Endothelial cell of umbilical vein (primary cell): ENCODE measurements around the gene P2RX2. TPM values are rescaled to one million over a fixed set of nuclear protein-coding genes. Genes with fewer than 3 reads are reported as not detected.

Experiments
- BruUV-seq: library from RNA; stranded (reverse); fragments of 400-500 nt; replicated peaks from 2 replicates; lab custom pipeline; 2021; lab: Mats Ljungman, UMichigan
- CTCF ChIA-PET: fragments of 300-600, 350-600 bp; sonication (Branson Sonifier 250); formaldehyde crosslinking; loops from one replicate; lab custom pipeline; 2021; ENCODE audit warnings: antibody characterized with exemption, inconsistent platforms; lab: Charles Lee
- POLR2A ChIA-PET: fragments of 300-600, 350-600 bp; sonication (Branson Sonifier 250); formaldehyde crosslinking; loops from one replicate; lab custom pipeline; 2021; ENCODE audit warnings: antibody characterized with exemption, inconsistent platforms; lab: Charles Lee
- DNase-seq: peaks from one replicate; pipeline ENCODE4 v3.0.0-alpha.2; 2011; ENCODE audit warnings: low read depth, low spot score
- FAIRE-seq: peaks from 2 replicates; lab custom pipeline; 2011; peaks lifted over from hg19 to GRCh38; lab: Jason Lieb, UNC
- H2AFZ ChIP-seq: 2 replicates; pipeline ENCODE4 v1.6.0; 2012; ENCODE audit warnings: low read depth, low read length, control low read depth, inconsistent platforms
- H3K27ac ChIP-seq: 2 replicates; pipeline ENCODE4 v1.5.1; 2011; ENCODE audit warnings: low read depth, mild to moderate bottlenecking, control low read depth, low read length, moderate library complexity; ENCODE audit not compliant: insufficient read depth
- H3K27me3 ChIP-seq, 2 experiments: 2 replicates each; pipeline versions ENCODE4 v1.6.0 to v1.6.1; 2011; ENCODE audit warnings: low read length in 2 of 2, mixed read lengths in 1 of 2; ENCODE audit not compliant: control insufficient read depth in 2 of 2, insufficient read depth in 2 of 2
- H3K36me3 ChIP-seq, 2 experiments: 2 replicates in 1 of 2; 3 replicates in 1 of 2; pipeline ENCODE4 v1.5.1; 2011; ENCODE audit warnings: low read length in 2 of 2, mild to moderate bottlenecking in 1 of 2, moderate library complexity in 1 of 2; ENCODE audit not compliant: control insufficient read depth in 2 of 2, insufficient read depth in 2 of 2; ENCODE audit errors: extremely low read depth in 1 of 2
- H3K4me1 ChIP-seq: 3 replicates; pipeline ENCODE4 v1.5.1; 2011; ENCODE audit warnings: mild to moderate bottlenecking, low read length; ENCODE audit not compliant: control insufficient read depth, insufficient read depth; ENCODE audit errors: extremely low read depth
- H3K4me2 ChIP-seq: 2 replicates; pipeline ENCODE4 v1.6.1; 2011; ENCODE audit warnings: low read length, control low read depth, mixed read lengths; ENCODE audit not compliant: insufficient read depth
- H3K4me3 ChIP-seq, 3 experiments: fragments of 200-600 bp in 1 of 3; sonication (generic), shearing (Covaris generic) in 1 of 3; replicated peaks in 1 of 3; 2 replicates each; pipeline ENCODE4 v1.5.1; 2011 to 2016; ENCODE audit warnings: control low read depth in 3 of 3, low read length in 3 of 3, mild to moderate bottlenecking in 2 of 3, inconsistent platforms in 1 of 3, low read depth in 1 of 3, moderate library complexity in 1 of 3; ENCODE audit not compliant: insufficient read depth in 1 of 3
- H3K79me2 ChIP-seq: 2 replicates; pipeline ENCODE4 v1.6.0; 2012; ENCODE audit warnings: low read length, inconsistent platforms; ENCODE audit not compliant: control insufficient read depth, insufficient read depth
- H3K9ac ChIP-seq: replicated peaks from 2 replicates; pipeline ENCODE3; 2011; ENCODE audit warnings: low read length, control low read depth; ENCODE audit not compliant: insufficient read depth; ENCODE audit errors: extremely low read depth
- H3K9me1 ChIP-seq: replicated peaks from 3 replicates; pipeline ENCODE4 v1.6.0; 2011; ENCODE audit warnings: mild to moderate bottlenecking, low read length; ENCODE audit not compliant: control insufficient read depth, insufficient read depth; ENCODE audit errors: extremely low read depth
- H3K9me3 ChIP-seq: replicated peaks from 2 replicates; pipeline ENCODE4 v1.5.1; 2012; ENCODE audit warnings: low read length, inconsistent platforms; ENCODE audit not compliant: control insufficient read depth, insufficient read depth
- H4K20me1 ChIP-seq: replicated peaks from 2 replicates; pipeline ENCODE3; 2011; ENCODE audit warnings: mild to moderate bottlenecking, low read length; ENCODE audit not compliant: control insufficient read depth, insufficient read depth; ENCODE audit errors: extremely low read depth
- CTCF ChIP-seq, 2 donors: IDR thresholded peaks; 1 replicate in 1 of 2; 2 replicates in 1 of 2; pipeline ENCODE4 v1.5.1; 2011; ENCODE audit warnings: low read length in 2 of 2, mild to moderate bottlenecking in 2 of 2, moderate library complexity in 2 of 2, control low read depth in 1 of 2, inconsistent platforms in 1 of 2, low read depth in 1 of 2; ENCODE audit not compliant: insufficient read depth in 1 of 2; ENCODE audit errors: extremely low read depth in 1 of 2
- EZH2 ChIP-seq: IDR thresholded peaks from 2 replicates; pipeline ENCODE4 v1.6.1; 2012; ENCODE audit warnings: borderline replicate concordance, low read depth, mild to moderate bottlenecking, moderate library complexity, low read length, inconsistent platforms; ENCODE audit not compliant: severe bottlenecking
- FOS ChIP-seq: IDR thresholded peaks from 2 replicates; pipeline ENCODE4 v1.6.1; 2011; ENCODE audit warnings: mild to moderate bottlenecking, low read length, moderate library complexity, borderline replicate concordance; ENCODE audit not compliant: insufficient read depth
- GATA2 ChIP-seq: IDR thresholded peaks from 2 replicates; pipeline ENCODE4 v1.7.0; 2011; ENCODE audit warnings: low read depth, mild to moderate bottlenecking, moderate library complexity, mixed read lengths, low read length; ENCODE audit not compliant: insufficient read length, insufficient read depth
- JUN ChIP-seq: IDR thresholded peaks from 2 replicates; pipeline ENCODE4 v1.6.1; 2011; ENCODE audit warnings: borderline replicate concordance, low read depth; ENCODE audit not compliant: insufficient read length, insufficient read depth
- MAX ChIP-seq: IDR thresholded peaks from 2 replicates; pipeline ENCODE4 v1.6.1; 2011; ENCODE audit not compliant: insufficient read depth, insufficient read length
- POLR2A ChIP-seq: IDR thresholded peaks from 2 replicates; pipeline ENCODE4 v1.6.1; 2012; ENCODE audit warnings: low read depth, mild to moderate bottlenecking, control low read depth, low read length
- POLR2AphosphoS5 ChIP-seq: IDR thresholded peaks from 2 replicates; pipeline ENCODE4 v1.6.1; 2012; ENCODE audit warnings: low read depth, mild to moderate bottlenecking, control low read depth, low read length, moderate library complexity; ENCODE audit not compliant: insufficient read depth
- dilution Hi-C: fragments of 300-500 bp; cut with MboI; formaldehyde crosslinking; loops from one replicate; pipeline ENCODE4 v1.15.0; 2019; ENCODE audit warnings: low sequenced_read_pairs; ENCODE audit not compliant: extremely low pct_ligation_motif_present
- intact Hi-C: fragments of 100-400 bp; cut with micrococcal nuclease; formaldehyde crosslinking; loops from one replicate; pipeline ENCODE4 v1.10.0; 2022
- polyA plus RNA-seq, 4 experiments: library from polyadenylated mRNA; depleted of rRNA in 3 of 4; stranded (reverse) in 3 of 4; unstranded in 1 of 4; fragments of >200 nt; gene quantifications; 2 replicates each; pipeline versions ENCODE4 v1.2.1 to v1.2.3, GENCODE V29; 2011 to 2012; ENCODE audit warnings: missing spikeins in 1 of 4
- total RNA-seq: library from RNA; stranded (reverse); gene quantifications from 2 replicates; pipeline ENCODE4 v1.2.3, GENCODE V29; 2021

P2RX2 gene
- total and polyA plus RNA-seq, 2 donors (not counting 3 experiments of a cell fraction or from before 2014, with no cell fraction given): not detected

- dilution Hi-C loops: no loop called here
- Histone ChIP-seq H2AFZ (no peak overlapping the region), H3K79me2 (no peaks in the 10 kb centered on the region), H3K4me3 (no peak overlapping the region), H3K4me1 (no peaks in the 10 kb centered on the region), H3K9me3 (peaks cover 3% of the 10 kb centered on the region), H4K20me1 (no peaks in the 10 kb centered on the region), H3K4me2 (no peak overlapping the region), H3K9ac (no peak overlapping the region), H3K27ac (no peak overlapping the region), H3K9me1 (no peaks in the 10 kb centered on the region), H3K27me3 (peaks cover 28 to 36% of the 10 kb centered on the region in 2 experiments), H3K36me3 (peaks cover 0 to 3% of the 10 kb centered on the region in 2 experiments)
- CTCF ChIA-PET: interaction anchor here (1.6 kb wide), 1 partner anchor 204 kb away, joined by 6 read pairs; no protein-coding TSS in a partner anchor
- DNase-seq (no peak), FAIRE-seq (no peak)
- intact Hi-C loops: no loop called here
- no peak for TF ChIP-seq MAX
- TF ChIP-seq FOS: no peak
- peak; percentile 78 for TF ChIP-seq EZH2
- TF ChIP-seq POLR2AphosphoS5: no peak
- TF ChIP-seq GATA2: no peak
- no peak for TF ChIP-seq CTCF (IDR thresholded peaks at IDR 0.05; ENCODE audit: extremely low read depth in 1 of 2, insufficient read depth in 1 of 2, low read depth in 1 of 2, low read length in 2 of 2)
- TF ChIP-seq POLR2A: no peak
- no peak for TF ChIP-seq JUN
- no TSS peak for BruUV-seq
- POLR2A ChIA-PET: no interaction called here
Observed at GRCh38 chr12:132619386-132620112, 973 bp downstream of the P2RX2 start.
